ENCODE results near the gene KIR3DL2.

GRCh38 chr19:54888239-54888638, 38.0 kb downstream of the KIR3DL2 start:
- TF ChIP-seq CTCF (IDR thresholded peaks at IDR 0.05; ENCODE audit: low read depth, low read length) (no peak), EZH2phosphoT487 (IDR thresholded peaks at IDR 0.05; ENCODE audit: low read depth) (no peak)

Data from OCI-LY3 (cell line).